HG02623 (cell line): ENCODE data around the gene BPIFB6.

Source experiments
- ATAC-seq: cut with Tn5 transposase; IDR thresholded peaks from one replicate; pipeline ENCODE4 v1.9.1; 2021; ENCODE audit warnings: moderate library complexity; ENCODE audit not compliant: unreplicated experiment

The BPIFB6 gene

DNA sequence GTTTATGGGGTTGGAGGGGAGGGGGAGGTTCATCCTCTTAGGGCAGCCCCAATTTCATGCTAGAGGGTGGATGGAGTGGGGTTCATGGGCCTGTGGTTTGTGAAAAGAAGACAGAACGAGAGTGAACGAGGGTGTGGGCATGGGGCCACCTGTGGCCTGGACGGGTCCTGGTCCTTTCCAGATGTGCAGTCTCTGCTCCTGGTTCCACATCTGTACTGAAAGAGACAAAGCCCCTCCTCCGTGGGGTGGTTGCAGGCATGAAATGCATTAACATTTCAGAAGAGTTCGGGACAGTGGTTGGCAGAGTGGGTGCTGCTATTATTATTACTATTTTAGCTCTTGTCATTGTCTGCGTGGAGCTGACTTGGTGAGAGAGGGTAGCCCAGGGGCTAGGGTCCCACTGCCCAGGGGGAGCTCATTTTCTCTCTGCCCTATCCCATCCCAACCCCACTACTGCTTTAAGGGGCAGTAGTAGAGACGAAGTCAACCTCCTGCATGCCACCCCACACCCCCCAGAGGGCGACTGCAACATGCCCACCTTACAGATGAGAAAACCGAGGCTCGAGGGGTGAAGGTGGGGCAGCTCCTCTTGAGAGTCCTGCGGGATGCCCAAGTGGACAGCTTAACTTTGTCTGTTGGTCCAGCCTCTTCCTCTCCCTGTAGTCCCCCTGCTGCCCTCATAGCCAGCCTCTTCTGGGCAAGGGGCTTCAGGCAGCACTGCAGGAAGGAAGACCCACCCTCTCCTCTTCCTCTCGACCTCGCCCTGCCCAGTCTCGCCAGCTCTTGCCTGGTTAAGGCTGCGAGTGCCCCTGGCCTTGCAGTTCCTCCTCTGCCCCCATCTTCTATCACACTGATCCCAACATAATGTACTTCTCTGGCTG, 15.5 kb upstream of the BPIFB6 start:
- ATAC-seq = no peak

DNA sequence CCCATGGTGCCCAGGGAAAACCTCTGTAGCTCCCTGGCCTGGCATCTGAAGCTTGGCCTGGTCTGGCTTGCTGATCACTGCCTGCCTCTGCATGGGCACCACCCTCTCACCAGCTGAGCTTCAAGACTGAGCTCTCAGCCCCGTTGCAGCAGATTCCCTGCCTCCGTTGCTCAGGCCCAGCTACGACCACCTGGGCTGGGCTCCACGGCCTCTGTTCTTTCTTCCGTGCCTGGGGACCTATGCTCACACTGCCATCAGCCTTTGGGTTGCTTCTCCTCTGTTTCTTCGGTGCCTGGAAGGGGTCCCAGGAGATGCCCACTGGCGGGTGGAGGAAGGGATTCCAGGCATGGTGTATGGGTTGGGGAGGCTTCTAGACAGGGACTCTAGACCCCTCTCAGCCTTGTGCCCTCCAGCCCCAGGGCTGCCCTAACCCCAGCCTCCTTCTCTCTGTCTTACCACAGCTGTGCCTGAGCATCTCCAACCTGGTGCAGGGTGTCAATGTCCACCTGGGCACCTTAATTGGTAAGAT, 14.8 kb upstream of the BPIFB6 start:
- no peak for ATAC-seq

DNA sequence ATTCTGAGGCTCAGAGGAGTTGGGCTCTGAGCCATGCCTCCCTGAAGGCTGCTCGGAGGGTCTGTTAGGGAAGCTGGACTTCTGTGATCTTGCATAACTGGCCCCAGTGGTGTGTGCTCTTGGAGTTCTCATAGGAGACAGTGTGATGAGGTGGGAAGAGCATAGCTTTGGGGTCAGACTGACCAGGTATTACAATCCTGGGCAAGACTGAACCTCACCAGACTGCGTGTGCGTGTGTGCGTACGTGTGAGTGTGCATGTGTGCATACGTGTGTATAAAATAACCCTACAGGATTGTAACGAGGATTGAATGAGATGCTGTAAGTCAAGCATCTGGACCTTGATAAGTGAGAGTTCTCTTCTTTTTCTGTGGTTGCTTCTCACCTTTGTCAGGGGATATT, 13.9 kb upstream of the BPIFB6 start:
- ATAC-seq = no peak

DNA sequence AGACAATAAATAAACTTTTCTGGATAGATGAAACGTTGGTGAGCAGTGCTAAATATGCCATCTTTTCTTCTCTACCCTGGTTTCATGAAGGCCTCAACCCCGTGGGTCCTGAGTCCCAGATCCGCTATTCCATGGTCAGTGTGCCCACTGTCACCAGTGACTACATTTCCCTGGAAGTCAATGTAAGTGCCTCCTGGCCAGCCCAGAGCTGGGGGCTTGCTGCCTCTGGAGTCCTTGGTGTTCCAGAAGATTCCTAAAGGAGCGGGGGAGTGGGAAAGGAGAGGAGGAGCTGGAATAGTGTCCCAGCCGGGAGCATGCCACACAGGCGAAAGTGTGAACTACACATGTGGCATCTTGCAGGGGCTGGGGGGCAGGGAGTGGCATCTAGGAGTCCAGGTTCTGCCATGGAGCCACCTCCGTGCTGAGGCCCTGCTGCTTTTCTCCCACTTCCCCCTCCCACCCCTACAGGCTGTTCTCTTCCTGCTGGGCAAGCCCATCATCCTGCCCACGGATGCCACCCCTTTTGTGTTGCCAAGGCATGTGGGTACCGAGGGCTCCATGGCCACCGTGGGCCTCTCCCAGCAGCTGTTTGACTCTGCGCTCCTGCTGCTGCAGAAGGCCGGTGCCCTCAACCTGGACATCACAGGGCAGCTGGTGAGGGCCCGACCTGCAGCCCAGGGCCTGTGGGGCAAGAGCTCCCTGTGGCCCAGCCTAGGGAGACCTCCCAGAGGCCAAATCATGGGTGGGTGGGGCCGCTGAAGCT, 13.1 kb upstream of the BPIFB6 start:
- ATAC-seq = no peak

DNA sequence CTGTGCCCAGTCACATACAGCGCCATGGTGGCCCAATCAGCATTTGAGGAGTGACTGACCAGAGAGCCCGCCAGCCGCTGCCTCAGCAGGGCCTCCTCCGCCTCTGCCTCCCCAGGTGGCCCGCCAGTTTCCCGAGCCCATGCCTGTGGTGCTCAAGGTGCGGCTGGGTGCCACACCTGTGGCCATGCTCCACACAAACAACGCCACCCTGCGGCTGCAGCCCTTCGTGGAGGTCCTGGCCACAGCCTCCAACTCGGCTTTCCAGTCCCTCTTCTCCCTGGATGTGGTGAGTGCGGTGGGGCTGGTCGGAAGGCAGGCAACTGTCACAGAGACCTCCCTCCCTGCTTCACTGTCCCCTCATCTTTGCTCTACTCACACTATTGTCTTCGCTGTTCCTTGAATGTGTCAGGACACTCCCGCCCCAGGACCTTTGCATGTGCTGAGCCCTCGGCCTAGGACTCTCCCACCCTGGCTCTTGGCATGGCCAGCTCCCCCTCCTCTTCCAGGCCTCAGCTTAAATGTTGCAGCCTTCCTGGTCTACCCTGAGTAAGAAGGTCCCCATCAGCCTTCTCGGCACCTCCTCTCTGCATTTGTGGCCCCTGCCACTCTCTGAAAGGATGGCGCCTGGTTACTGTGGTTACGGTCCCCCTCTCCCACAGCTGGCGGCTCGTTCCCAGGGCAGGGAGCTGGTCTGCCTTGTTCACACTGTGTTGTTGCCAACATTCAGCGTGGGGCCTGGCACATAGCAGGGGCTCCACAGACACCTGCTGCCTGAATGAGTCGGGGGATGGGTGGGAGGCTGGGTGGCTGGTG, 11.8 kb upstream of the BPIFB6 start:
- no peak for ATAC-seq

DNA sequence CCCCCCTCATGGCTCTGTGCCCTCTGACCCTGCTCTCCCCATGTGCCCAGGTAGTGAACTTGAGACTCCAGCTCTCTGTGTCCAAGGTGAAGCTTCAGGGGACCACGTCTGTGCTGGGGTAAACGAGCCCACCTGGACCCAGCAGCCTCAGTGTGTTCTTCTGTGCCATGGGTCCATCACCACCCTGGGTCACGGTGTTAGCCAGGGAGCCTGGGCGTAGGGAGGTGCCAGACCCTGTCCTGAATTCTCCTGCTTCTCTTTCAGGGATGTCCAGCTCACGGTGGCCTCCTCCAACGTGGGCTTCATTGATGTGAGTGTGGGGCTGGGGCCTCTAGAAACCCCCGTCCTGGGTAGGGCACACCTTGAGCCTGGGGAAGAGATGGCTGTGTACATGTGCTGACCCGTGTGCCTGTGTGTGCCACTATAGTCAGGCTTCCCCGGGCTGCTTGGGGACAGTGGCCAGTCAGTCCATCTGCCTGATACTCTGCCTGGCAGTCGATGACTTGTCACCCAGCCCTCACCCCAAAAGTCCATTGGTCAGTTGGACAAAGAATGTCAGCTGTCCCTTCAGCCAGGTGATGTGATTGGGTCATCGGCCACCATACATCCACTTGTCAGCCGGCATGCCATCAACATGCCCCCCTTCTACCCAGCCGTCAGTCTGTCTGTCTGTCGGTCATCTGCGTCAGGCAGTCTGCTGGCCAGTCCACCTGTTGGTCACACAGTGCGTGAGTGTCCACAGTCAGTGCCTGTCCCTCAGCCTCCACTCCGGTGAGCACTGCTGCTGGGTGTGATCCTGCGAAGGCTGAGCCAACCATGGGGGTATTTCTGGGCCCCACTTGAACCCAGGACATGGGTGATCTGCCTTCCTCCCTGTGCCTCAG, 10.9 kb upstream of the BPIFB6 start:
- no peak for ATAC-seq

DNA sequence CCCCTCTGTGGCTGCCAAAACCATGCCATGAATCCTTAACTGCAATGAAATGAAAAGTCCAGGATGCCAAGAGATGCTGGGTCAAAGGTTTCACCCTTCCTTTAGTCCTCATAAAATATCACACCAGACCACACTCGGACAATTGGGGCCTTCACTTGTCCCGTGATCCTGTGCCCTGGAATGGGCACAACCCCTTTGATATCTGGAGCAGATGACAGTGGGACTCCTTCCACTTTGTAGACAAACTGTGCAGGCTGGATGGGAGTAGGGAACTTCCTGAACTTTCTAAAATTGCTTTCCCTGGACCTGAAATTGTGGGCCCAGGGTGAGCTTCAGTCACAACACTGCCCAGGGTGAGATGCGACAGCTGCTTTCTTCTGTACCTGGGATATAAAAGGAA, 9.6 kb upstream of the BPIFB6 start:
- ATAC-seq = no peak

DNA sequence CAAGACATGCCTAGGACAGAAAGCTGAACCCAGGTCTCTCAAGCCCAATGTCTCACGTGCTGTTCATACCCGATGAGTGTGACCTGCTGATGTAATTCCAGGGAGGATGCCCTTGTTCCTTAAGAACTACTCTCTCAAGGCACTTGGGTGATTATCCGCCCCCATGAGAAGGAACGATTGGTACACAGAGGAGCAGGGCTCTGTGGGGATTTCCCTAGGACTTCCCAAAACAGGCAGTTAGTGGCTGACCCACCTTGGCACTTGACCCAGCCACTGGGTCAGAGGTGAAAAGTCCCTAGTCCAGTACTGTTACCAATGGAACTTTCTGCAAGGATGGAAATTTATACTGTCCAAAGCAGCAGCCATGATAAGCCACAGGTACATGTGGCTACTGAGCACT, 9.2 kb upstream of the BPIFB6 start:
- no peak for ATAC-seq

DNA sequence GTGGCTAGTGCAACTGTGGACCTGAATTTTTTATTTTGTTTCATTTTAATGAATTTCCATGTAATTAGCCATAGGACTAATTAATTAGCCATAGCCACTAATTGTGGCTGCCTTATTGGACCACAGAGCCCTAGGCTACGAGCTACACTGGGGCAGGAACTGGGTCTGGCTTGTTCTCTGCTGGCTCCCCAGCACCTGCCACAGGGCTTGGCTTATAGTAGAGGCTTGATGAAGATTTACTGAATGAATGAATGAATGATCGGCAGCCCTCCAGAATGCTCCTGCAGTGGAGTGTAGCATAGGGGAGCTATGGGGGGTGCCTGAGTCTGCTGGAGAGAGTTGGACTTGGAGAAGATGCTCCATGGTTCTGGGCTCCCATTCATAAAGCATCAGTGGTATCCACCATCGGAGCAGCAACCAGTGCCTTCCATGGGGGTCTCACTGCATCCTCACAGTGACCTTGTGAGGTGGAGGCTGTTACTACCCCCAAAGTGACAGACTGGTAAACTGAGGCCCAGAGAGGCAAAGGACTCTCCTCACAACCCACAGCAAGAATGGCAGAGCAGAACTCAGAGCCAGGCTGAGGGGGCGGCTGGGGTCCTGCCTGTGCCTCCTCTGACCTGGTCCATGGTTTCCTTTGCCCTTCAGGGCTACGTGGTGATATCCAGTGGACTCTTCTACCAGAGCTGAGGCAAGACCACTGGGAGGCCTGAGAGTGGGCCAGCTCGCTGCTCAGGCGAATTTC, 8.6 kb upstream of the BPIFB6 start:
- no peak for ATAC-seq

DNA sequence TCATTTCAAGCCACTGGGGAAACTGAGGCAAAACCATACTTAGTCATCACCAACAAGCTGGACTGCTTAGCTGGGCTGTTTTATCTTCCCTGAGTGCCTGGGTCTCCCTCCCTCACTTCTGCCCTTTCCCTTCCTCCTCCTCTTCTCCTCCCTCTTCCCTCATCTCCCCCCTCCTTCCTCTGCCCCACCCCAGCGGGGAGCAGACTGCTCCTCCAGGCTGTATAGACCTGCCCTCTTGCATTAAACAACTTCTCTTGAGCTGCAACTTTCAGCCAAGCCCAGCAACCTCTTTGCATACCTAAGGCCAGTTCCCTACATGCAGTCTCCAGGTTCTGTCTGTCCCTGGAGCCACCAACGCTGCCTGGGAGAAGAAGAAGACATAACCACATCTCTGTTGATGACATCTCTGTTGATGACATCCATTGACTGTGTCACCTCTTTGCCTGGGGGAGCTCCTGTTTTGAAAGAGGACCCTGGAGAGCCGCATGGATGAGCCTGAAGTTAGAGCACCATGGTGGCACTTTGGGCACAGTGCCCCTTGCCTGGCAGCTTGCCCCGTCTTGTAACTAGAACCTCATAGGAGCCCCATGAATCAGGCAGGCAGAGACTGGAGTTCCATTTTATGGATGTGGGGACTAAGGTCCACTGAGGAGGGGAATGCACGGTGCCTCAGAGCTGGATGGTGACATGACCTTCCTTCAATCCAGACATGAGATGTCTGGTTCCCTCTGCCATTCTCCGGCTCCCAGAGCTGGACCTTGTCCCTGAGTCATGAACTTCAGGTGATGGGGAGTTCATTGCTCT, 7.8 kb upstream of the BPIFB6 start:
- ATAC-seq = no peak

DNA sequence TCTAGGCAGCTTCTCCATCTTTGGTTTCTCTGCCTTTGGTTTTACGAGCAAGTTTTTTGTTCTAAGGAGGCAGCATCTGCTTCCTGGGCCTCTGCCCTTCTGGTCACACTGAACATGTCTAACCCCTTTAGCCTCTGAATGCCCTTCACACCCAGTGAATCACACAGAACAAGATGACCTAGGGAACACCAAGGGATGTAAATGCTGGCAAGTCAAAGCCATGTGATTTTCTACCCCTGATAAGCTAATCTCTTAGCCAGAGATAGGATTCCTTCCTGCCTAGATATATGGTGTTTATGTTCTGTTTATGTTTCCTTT, 7.2 kb upstream of the BPIFB6 start:
- ATAC-seq = no peak

DNA sequence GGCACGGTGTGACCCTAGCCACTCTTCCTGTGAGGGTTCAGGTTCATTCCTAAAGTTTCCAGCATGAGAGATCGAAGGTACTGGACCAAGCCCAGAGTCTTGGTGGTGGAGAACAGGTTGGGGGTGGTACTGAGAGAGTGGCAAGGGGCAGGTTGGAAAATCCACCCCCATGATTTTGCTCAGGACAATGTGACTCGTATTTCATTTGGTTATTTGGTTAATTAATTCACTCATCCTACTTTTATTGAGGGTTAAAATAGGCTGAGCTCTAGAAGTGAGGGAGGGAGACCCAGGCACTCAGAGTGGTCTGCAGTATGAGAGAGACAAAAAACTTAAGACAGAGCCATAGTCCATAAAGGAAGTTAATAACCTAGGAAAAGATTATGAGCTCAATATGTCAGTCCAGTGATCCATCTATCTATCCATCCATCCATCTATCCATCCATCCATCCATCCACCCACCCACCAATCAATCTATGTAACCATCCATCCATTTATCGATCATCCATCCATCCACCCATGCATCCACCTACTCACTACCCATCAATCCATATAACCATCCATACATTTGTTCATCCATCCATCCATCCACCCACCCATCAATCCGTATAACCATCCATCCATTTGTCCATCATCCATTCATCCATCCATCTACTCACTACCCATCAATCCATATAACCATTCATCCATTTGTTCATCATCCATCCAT, 6.7 kb upstream of the BPIFB6 start:
- ATAC-seq = no peak

DNA sequence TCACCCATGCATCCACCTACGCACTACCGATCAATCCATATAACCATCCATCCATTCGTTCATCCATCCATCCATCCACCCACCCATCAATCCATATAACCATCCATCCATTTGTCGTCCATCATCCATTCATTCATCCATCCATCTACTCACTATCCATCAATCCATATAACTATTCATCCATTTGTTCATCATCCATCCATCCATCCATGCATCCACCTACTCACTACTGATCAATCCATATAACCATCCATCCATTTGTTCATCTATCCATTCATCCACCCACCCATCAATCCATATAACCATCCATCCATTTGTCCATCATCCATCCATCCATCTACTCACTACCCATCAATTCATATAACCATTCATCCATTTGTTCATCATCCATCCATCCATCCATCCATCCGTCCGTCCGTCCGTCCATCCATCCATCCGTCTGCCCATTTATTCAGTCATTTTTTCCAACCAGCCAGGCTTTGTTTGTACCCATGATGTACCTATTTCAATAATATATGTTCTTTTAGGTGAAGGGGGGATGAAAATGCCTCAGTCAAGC, 6.1 kb upstream of the BPIFB6 start:
- ATAC-seq = no peak

DNA sequence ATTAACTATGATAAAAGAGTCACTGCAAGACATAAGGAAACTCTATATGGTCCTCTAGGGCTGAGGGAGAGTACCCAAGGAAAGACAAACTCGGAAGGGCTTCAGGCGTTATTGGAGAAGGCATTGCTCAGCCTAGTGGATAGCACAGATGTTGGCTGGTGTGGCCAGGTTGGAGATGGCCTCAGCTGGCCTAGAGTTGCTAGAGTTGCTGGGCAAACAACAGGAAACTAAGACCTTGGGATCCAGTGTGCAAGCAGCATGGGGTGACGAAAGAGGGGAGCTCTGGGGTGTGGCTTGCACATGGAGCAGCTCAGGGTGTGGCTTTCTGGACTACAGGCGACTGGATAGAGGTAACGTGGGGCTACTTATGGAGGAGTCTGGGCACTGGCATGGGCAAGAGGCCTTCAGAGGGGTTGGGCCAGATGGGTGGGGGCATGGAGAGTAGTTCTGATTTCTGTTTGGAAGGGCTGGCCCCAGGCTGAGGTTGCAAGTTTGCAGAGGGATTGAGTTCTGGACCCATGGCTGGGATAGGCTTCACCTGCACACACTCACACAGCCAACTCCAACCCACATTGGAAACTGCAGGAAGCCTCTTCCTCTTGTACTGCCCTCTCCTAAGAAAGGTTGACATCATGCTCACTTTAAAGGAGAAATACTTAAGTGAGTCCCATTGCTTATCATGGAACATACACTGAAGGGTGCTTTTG, 5.2 kb upstream of the BPIFB6 start:
- ATAC-seq = no peak

DNA sequence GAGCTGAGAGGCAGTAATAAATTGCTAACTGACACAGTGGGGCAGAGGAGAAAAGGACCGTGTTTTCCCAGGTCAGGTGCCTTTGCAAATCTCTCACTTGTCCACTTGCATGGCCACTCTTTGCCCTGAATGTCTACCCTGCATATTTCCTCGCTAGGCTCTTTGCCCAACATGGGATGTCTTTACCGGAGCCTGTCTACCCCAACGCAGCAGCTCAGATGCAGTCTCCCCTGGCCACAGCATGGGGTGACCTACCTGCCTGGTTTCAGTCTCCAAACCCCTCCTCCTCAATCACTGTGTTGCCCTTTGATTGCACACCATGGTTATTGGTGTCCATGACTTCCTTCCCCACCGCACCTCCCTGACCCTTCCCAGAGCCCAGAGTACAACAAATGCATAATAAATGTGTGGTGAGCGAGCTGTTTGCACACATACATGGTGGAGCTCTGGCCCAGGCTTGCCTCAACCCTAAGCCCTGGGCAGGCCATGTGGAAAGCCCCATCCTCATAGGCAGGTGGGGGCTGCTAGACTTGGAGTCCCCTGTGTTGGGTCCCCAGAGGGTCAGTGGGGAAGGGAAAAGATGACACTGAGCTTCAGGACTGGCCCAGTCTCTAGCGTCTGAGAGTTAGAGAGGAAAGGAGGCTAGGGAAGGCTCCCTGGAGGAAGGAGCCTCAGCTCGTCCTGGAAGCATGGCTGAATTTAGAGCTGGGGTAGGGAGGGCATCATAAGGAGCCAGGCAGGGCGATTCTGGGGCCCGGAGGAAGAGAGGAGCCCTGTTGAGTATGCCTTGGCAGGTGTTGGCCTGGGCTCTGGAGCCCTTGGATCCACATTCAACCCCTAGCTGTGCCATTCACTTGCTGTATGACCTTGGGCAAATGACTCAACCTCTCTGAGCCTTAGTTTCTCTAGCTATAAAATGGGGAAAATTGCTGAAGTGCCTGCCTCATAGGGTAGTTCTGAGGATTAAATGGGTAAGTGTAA, 4.4 kb upstream of the BPIFB6 start:
- no peak for ATAC-seq
